Measurements from ENCODE around the gene KIF5C. TPM values are rescaled to one million over a fixed set of nuclear protein-coding genes. Genes with fewer than 3 reads are reported as not detected.

Gene KIF5C
- total RNA-seq, 1 donor from 2014 or later = 26.8 TPM

GRCh38 chr2:148913061-148913460 is 38.0 kb downstream of the KIF5C start:
- H3K4me1 Mint-ChIP-seq (ENCODE audit: low read depth) = no peaks in the 10 kb centered on the region
- no peak overlapping the region for H3K27ac Mint-ChIP-seq
- TF ChIP-seq, protein P1, sequence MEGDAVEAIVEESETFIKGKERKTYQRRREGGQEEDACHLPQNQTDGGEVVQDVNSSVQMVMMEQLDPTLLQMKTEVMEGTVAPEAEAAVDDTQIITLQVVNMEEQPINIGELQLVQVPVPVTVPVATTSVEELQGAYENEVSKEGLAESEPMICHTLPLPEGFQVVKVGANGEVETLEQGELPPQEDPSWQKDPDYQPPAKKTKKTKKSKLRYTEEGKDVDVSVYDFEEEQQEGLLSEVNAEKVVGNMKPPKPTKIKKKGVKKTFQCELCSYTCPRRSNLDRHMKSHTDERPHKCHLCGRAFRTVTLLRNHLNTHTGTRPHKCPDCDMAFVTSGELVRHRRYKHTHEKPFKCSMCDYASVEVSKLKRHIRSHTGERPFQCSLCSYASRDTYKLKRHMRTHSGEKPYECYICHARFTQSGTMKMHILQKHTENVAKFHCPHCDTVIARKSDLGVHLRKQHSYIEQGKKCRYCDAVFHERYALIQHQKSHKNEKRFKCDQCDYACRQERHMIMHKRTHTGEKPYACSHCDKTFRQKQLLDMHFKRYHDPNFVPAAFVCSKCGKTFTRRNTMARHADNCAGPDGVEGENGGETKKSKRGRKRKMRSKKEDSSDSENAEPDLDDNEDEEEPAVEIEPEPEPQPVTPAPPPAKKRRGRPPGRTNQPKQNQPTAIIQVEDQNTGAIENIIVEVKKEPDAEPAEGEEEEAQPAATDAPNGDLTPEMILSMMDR (IDR thresholded peaks at IDR 0.05; ENCODE audit: unreplicated experiment) = no peak
- no peaks in the 10 kb centered on the region for H3K27me3 Mint-ChIP-seq
- no peaks in the 10 kb centered on the region for H3K36me3 Mint-ChIP-seq (ENCODE audit: insufficient read depth)
- DNase-seq (ENCODE audit: low spot score, unreplicated experiment) = no peak
- H3K9me3 Mint-ChIP-seq (ENCODE audit: low read depth) = no peaks in the 10 kb centered on the region
- H3K4me3 Mint-ChIP-seq (ENCODE audit: low read depth) = no peak overlapping the region

- Mint-ChIP-seq H3K27me3 (no peaks in the 10 kb centered on the region), H3K4me3 (ENCODE audit: low read depth) (no peak overlapping the region), H3K4me1 (ENCODE audit: low read depth) (no peaks in the 10 kb centered on the region), H3K36me3 (ENCODE audit: insufficient read depth) (peaks cover 3% of the 10 kb centered on the region), H3K9me3 (ENCODE audit: low read depth) (peaks cover 4% of the 10 kb centered on the region), H3K27ac (no peak overlapping the region)
- DNase-seq (ENCODE audit: low spot score, unreplicated experiment) = no peak
- TF ChIP-seq, protein P1 (IDR thresholded peaks at IDR 0.05; ENCODE audit: unreplicated experiment) = no peak
These were observed 38.5 kb downstream of the KIF5C start for GRCh38 chr2:148913492-148913891.

DNA sequence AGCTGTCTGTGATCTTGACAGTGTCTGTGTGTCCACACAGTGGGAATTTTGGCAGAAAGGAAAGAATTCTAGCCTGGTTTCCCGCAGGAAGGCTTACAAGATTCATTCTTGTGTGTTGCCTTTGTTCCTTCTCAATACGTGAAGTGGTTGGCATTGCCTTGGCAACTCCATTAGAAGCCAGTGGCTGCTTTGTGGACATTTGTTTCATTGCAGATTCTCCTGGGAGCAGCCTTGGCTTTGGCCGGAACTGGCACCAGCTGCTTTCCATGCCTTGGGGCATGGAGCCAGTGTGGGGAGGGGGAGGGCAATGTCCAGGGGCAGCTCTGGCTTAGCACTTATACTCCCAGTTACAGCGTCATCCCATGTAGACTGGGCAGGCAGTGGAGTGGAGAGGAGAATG is 39.4 kb downstream of the KIF5C start:
- Mint-ChIP-seq H3K4me1 (ENCODE audit: low read depth) (no peaks in the 10 kb centered on the region), H3K27me3 (no peaks in the 10 kb centered on the region), H3K9me3 (ENCODE audit: low read depth) (peaks cover 10% of the 10 kb centered on the region), H3K27ac (no peak overlapping the region), H3K36me3 (ENCODE audit: insufficient read depth) (peaks cover 7% of the 10 kb centered on the region), H3K4me3 (ENCODE audit: low read depth) (no peak overlapping the region)
- TF ChIP-seq, protein P1 (IDR thresholded peaks at IDR 0.05; ENCODE audit: unreplicated experiment) = no peak
- no peak for DNase-seq (ENCODE audit: low spot score, unreplicated experiment)

DNA sequence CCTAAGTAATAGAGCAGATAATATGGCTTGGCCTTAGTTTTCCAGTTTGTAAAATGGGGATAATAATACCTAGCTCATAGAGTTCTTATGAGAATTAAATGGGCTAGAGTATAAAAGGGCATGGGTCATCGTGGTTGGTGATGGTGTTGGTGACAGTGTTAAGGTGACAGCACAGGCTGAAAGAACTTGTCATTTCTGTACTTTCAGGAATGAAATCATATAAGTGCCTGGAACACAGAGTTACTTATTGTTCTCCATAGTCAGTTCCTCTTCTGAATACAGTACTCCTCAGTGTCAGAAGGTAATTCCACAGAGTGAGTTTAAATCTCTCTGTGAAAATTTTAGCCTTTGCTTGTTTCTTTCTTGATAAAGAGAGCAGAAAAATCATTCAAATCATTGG is 42.4 kb downstream of the KIF5C start:
- Mint-ChIP-seq H3K27ac (no peak overlapping the region), H3K4me1 (ENCODE audit: low read depth) (peaks cover 7% of the 10 kb centered on the region), H3K27me3 (no peaks in the 10 kb centered on the region), H3K4me3 (ENCODE audit: low read depth) (no peak overlapping the region), H3K9me3 (ENCODE audit: low read depth) (peaks cover 10% of the 10 kb centered on the region), H3K36me3 (ENCODE audit: insufficient read depth) (peaks cover 7% of the 10 kb centered on the region)
- DNase-seq (ENCODE audit: low spot score, unreplicated experiment) = no peak
- TF ChIP-seq, protein P1 (IDR thresholded peaks at IDR 0.05; ENCODE audit: unreplicated experiment) = no peak

DNA sequence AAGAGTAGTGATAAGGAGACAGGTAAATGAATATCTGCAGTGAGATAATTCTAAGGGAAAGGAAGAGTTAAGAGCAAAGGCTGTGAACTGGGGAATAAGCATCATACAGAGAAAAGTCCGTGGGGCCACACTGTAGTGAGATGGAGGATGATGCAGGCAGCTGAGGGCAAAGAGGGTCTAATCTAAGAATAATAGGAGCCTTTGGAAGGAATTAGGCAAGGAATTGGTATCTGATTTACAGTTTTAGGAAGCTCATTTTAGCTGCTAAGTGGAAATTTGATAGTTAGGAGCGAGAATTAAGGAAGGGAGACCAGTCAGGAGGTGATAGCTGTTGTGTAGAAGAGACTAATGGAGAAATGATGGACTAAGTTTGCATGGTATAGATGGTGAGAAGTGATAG is 43.5 kb downstream of the KIF5C start:
- Mint-ChIP-seq H3K4me3 (ENCODE audit: low read depth) (no peak overlapping the region), H3K4me1 (ENCODE audit: low read depth) (peaks cover 7% of the 10 kb centered on the region), H3K27me3 (no peaks in the 10 kb centered on the region), H3K27ac (no peak overlapping the region), H3K9me3 (ENCODE audit: low read depth) (peaks cover 10% of the 10 kb centered on the region), H3K36me3 (ENCODE audit: insufficient read depth) (peaks cover 7% of the 10 kb centered on the region)
- TF ChIP-seq, protein P1 (IDR thresholded peaks at IDR 0.05; ENCODE audit: unreplicated experiment) = no peak
- DNase-seq (ENCODE audit: low spot score, unreplicated experiment) = no peak

All from progenitor cell of endocrine pancreas (in vitro differentiated cells).